Body of pancreas (tissue), 4 donors: ENCODE results near the gene CARMIL3.

Experiments
- CTCF ChIP-seq, 7 experiments: fragments of 450-650 bp in 4 of 7; fragments of 200-600 bp in 3 of 7; sonication (generic) in 3 of 7; IDR thresholded peaks; one replicate each; pipeline ENCODE4 v1.5.1; 2016 to 2019; ENCODE audit warnings: antibody characterized with exemption in 7 of 7
- POLR2A ChIP-seq, 3 donors: fragments of 450-650 bp; IDR thresholded peaks; one replicate each; pipeline ENCODE4 v1.6.1; 2016; ENCODE audit warnings: antibody characterized with exemption in 3 of 3, mild to moderate bottlenecking in 2 of 3

- TF ChIP-seq CTCF (IDR thresholded peaks at IDR 0.05) (no peak), POLR2A (IDR thresholded peaks at IDR 0.05) (no peak)
Measured at GRCh38 chr14:24110060-24110459, 58.3 kb downstream of the CARMIL3 start.
